ENCODE results near the gene EXD3. TPM values are rescaled to one million over a fixed set of nuclear protein-coding genes. Genes with fewer than 3 reads are reported as not detected.

The EXD3 gene
- total and polyA plus RNA-seq, 9 of the 15 experiments (the other 6 are each of a cell fraction or from before 2014, with no cell fraction given): 0.29 to 12.5 (median 3.9) TPM

DNA sequence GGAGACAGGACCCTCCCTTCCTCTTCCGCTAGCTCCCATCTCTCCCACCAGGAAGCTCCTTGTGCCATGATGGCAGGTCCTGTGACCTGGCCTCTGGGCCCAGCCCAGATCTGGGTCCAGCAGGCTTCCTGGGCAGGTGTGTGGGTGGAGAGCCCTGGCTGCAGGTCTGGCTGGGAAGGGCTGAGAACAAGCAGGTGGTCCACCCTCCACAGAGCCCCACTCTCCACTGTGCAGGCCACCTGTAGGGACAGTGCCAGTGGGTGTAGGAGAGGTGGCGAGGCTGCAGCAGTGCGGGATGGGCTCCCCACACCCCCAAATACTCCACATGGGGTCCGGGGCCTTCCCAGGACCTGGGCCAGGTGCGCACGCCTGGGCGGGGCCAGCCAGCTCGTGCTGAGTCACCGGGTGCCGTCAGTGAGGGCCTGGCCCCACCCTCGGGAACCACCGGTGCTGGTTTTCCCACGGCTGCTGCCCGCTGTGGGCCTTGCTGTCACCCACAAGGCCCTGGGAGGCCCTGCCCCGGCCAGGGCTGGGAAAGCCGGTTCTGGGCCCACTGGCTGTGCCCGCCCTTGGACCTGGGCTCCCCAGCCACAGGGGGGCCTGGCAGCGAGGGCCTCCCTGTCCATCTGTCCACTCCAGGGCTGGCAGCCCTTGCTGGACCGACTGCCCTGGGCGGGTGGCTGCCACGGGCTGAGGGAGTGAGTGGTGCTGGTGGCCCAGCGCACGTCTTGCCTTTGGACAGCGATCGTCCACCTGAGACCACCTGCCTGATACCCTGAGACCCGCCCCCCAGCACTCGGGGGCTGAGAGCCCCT, 111.6 kb downstream of the EXD3 start (continued):
- TF ChIP-seq, protein P1, sequence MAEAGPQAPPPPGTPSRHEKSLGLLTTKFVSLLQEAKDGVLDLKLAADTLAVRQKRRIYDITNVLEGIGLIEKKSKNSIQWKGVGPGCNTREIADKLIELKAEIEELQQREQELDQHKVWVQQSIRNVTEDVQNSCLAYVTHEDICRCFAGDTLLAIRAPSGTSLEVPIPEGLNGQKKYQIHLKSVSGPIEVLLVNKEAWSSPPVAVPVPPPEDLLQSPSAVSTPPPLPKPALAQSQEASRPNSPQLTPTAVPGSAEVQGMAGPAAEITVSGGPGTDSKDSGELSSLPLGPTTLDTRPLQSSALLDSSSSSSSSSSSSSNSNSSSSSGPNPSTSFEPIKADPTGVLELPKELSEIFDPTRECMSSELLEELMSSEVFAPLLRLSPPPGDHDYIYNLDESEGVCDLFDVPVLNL (CRISPR knock-in tag; IDR thresholded peaks at IDR 0.05; ENCODE audit: low read depth): no peak
- TF ChIP-seq, protein P2, sequence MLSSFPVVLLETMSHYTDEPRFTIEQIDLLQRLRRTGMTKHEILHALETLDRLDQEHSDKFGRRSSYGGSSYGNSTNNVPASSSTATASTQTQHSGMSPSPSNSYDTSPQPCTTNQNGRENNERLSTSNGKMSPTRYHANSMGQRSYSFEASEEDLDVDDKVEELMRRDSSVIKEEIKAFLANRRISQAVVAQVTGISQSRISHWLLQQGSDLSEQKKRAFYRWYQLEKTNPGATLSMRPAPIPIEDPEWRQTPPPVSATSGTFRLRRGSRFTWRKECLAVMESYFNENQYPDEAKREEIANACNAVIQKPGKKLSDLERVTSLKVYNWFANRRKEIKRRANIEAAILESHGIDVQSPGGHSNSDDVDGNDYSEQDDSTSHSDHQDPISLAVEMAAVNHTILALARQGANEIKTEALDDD (IDR thresholded peaks at IDR 0.05): no peak
- TF ChIP-seq, protein P3, sequence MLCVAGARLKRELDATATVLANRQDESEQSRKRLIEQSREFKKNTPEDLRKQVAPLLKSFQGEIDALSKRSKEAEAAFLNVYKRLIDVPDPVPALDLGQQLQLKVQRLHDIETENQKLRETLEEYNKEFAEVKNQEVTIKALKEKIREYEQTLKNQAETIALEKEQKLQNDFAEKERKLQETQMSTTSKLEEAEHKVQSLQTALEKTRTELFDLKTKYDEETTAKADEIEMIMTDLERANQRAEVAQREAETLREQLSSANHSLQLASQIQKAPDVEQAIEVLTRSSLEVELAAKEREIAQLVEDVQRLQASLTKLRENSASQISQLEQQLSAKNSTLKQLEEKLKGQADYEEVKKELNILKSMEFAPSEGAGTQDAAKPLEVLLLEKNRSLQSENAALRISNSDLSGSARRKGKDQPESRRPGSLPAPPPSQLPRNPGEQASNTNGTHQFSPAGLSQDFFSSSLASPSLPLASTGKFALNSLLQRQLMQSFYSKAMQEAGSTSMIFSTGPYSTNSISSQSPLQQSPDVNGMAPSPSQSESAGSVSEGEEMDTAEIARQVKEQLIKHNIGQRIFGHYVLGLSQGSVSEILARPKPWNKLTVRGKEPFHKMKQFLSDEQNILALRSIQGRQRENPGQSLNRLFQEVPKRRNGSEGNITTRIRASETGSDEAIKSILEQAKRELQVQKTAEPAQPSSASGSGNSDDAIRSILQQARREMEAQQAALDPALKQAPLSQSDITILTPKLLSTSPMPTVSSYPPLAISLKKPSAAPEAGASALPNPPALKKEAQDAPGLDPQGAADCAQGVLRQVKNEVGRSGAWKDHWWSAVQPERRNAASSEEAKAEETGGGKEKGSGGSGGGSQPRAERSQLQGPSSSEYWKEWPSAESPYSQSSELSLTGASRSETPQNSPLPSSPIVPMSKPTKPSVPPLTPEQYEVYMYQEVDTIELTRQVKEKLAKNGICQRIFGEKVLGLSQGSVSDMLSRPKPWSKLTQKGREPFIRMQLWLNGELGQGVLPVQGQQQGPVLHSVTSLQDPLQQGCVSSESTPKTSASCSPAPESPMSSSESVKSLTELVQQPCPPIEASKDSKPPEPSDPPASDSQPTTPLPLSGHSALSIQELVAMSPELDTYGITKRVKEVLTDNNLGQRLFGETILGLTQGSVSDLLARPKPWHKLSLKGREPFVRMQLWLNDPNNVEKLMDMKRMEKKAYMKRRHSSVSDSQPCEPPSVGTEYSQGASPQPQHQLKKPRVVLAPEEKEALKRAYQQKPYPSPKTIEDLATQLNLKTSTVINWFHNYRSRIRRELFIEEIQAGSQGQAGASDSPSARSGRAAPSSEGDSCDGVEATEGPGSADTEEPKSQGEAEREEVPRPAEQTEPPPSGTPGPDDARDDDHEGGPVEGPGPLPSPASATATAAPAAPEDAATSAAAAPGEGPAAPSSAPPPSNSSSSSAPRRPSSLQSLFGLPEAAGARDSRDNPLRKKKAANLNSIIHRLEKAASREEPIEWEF (CRISPR knock-in tag; IDR thresholded peaks at IDR 0.05): no peak
- TF ChIP-seq FOXA3 (CRISPR knock-in tag; conservative IDR thresholded peaks at IDR 0.05 in 1 of 2, IDR thresholded peaks at IDR 0.05 in 1 of 2) (no peak), HBP1 (CRISPR knock-in tag; IDR thresholded peaks at IDR 0.05) (no peak), C11orf30 (IDR thresholded peaks at IDR 0.05; ENCODE audit: low read depth) (peak; percentile 91), PTTG1 (tag; IDR thresholded peaks at IDR 0.05; ENCODE audit: low read depth) (no peak), FOXM1 (IDR thresholded peaks at IDR 0.05; ENCODE audit: low read depth) (no peak), FOXM1 (CRISPR knock-in tag; IDR thresholded peaks at IDR 0.05; ENCODE audit: low read depth) (no peak), MAFG (tag; conservative IDR thresholded peaks at IDR 0.05) (0 out of 2 replicates have a peak, but pooled peaks have one; percentile 21), CEBPB (tag; IDR thresholded peaks at IDR 0.05) (no peak), OTX1 (CRISPR knock-in tag; IDR thresholded peaks at IDR 0.05) (no peak), GATA2 (CRISPR knock-in tag; IDR thresholded peaks at IDR 0.05) (no peak), CREM (IDR thresholded peaks at IDR 0.05; ENCODE audit: low read depth) (peak; percentile 9; the same call in 1 of the 2 replicates)
- TF ChIP-seq, protein P4, sequence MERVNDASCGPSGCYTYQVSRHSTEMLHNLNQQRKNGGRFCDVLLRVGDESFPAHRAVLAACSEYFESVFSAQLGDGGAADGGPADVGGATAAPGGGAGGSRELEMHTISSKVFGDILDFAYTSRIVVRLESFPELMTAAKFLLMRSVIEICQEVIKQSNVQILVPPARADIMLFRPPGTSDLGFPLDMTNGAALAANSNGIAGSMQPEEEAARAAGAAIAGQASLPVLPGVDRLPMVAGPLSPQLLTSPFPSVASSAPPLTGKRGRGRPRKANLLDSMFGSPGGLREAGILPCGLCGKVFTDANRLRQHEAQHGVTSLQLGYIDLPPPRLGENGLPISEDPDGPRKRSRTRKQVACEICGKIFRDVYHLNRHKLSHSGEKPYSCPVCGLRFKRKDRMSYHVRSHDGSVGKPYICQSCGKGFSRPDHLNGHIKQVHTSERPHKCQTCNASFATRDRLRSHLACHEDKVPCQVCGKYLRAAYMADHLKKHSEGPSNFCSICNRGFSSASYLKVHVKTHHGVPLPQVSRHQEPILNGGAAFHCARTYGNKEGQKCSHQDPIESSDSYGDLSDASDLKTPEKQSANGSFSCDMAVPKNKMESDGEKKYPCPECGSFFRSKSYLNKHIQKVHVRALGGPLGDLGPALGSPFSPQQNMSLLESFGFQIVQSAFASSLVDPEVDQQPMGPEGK (CRISPR knock-in tag; IDR thresholded peaks at IDR 0.05; ENCODE audit: borderline replicate concordance): no peak
